GM21390 (cell line): ENCODE results near the gene LDLRAP1.

Experiments used
- ATAC-seq: cut with Tn5 transposase; IDR thresholded peaks from one replicate; pipeline ENCODE4 v1.9.1; 2021; ENCODE audit not compliant: unreplicated experiment

The LDLRAP1 gene

DNA sequence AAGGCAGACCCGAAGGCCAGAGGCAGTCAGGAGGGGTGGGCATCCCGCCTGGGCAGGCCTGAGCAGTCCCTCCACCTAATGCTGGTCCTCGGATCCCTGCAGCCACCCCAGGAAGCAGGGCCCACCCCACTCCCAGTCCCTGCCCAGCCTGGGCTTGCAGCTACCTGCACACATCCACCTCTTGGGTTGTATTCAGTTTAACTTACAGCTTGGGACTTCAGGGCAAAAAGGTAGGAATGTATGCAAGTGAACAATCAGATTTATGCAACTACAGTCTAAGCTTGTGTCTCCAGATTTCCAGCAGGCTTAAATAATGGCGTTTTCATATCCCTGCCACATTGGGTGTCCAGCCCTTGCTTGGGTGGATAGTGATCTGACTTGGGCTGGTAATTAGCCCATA, 17.4 kb downstream of the LDLRAP1 start:
- ATAC-seq: no peak

DNA sequence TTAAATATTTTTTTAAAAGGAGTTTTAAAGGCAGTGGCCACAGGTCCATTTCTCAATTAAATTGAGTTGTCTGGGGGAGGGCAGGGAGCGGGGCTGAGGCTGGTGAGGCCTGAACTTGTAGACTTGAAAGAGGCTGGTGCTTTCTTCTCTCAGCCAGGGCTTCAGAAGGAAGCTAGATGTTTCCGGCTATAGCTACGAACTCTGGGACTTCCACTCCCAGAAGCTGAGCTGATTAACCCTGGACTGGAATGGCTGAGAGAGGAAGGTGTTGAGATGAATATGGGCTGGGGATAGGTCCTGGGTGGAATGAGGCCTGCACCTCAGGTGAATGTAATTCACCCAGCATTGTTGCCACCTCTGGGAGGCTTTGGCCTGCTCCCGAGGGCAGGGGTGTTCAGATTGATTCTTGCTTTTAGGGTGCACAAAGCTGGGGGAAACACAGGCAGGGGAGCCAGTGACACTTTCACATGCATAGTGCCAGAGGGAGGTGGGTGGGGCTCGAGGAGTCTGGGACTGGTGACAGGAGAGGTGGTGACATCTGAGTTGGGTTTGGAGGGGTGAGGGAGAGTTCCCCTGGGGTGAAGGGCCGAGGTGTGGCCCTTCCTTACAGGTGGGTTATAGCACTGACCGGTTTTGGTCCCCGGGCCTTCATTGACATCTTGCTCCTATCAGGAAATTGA, 18.2 kb downstream of the LDLRAP1 start:
- no peak for ATAC-seq

GRCh38 chr1:25562101-25562927, 18.9 kb downstream of the LDLRAP1 start:
- ATAC-seq: peak; percentile 82

DNA sequence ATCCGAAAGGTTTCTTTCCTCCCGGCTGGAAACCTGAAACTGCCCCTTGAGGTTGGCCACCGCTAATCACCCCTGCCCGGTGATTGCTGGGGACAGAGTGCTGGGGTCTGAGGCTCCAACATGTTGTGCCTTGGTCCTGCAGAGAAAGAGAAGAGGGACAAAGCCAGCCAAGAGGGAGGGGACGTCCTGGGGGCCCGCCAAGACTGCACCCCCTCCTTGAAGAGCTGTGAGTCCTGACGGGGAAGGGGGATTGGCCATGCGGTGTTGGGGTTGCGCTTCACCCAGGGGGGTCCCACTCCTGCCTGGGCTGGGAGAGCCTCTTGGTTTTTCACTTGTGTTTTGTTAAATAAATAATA, 19.5 kb downstream of the LDLRAP1 start:
- no peak for ATAC-seq

GRCh38 chr1:25563330-25564215, 20.2 kb downstream of the LDLRAP1 start:
- ATAC-seq: no peak

DNA sequence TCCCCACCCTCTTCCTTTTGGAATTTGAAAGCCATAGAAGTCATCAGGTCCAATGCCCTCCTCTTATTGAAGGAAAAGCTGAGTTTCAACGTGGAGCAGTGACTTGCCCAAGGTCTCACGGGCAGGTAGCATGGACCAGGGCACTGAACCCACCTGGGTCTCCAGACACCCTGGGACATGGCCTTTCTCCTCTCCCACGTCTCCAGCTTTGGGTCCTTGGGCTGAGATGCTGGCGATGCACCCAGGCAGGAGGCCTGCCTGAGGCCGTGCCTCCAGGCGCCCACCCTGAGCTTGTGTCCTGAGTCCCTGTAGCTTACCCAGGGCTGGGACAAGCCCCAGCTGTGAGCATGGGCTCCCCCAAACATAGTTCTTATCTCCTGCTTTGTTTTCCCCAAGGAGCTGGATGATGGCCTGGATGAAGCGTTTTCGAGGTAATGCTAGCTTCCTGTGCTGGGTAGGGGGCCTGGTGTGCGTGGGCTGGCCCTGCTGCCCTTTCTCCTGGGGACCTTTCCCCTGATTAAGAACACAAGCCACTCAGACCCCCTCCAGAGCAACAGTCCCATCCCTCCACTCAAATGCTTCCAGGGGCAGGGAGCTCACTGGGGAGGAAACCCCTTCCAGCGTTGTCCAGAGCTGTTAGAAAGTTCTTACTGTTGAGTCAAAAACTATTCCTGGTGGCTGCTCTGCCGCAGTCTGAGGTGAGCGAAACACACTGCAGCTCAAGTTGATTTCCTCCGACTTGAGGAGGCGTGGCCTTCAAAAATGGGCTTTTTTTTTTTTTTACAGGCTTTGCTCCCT, 21.6 kb downstream of the LDLRAP1 start:
- ATAC-seq: no peak

GRCh38 chr1:25565626-25566025, 22.2 kb downstream of the LDLRAP1 start:
- ATAC-seq: no peak

DNA sequence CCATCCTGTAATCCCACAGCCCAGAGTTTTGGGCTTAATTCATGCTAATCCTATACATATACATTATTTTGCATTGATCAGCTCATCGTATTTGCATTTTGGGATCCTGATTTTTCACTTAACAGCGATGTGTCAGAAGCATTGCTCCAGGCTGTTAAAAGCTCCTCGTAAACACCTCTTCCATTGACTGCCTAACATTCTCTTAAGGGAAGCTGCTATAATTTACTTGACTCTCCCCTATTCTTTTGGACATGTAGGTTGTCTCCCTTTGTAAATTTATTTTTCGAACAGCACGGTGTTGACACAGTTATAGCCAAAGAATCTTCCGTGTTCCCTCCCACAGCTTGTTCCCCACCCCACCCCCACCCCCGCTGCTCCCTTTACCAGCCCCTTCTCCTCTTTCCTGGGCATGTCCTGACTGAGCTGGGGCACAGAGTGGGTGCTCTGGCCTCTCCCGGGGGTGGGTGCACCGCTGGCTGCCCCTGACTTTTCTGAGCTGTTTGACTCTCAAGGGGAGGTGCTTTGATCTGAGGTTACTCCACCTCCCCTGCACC, 22.8 kb downstream of the LDLRAP1 start:
- no peak for ATAC-seq

DNA sequence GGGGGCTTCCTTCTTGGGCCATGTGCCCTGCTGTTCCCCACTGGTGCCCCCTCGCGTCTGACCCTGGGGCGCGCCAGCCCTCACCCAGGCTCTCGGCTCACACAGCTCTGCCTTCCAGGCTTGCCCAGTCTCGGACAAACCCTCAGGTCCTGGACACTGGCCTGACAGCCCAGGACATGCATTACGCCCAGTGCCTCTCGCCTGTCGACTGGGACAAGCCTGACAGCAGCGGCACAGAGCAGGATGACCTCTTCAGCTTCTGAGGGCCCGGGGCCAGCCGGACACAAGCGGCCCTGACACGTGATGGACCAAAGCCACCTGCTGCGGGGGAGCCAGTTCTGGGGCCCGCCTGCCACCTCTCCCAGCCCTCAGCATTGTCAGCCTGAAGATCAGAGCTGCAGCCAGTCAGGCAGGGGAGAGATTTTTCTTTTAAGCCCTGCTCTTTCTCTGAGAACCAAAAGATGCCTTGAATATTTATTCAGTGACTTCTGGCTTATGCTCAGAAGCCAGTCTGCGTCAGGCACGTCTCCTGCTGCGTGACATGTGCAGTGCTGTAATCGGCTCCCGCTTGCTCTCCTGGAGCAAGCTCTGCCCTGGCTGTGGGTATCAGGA, 23.4 kb downstream of the LDLRAP1 start:
- no peak for ATAC-seq

GRCh38 chr1:25567710-25568089, 24.3 kb downstream of the LDLRAP1 start:
- no peak for ATAC-seq

GRCh38 chr1:25568090-25568833, 24.9 kb downstream of the LDLRAP1 start:
- ATAC-seq: no peak

DNA sequence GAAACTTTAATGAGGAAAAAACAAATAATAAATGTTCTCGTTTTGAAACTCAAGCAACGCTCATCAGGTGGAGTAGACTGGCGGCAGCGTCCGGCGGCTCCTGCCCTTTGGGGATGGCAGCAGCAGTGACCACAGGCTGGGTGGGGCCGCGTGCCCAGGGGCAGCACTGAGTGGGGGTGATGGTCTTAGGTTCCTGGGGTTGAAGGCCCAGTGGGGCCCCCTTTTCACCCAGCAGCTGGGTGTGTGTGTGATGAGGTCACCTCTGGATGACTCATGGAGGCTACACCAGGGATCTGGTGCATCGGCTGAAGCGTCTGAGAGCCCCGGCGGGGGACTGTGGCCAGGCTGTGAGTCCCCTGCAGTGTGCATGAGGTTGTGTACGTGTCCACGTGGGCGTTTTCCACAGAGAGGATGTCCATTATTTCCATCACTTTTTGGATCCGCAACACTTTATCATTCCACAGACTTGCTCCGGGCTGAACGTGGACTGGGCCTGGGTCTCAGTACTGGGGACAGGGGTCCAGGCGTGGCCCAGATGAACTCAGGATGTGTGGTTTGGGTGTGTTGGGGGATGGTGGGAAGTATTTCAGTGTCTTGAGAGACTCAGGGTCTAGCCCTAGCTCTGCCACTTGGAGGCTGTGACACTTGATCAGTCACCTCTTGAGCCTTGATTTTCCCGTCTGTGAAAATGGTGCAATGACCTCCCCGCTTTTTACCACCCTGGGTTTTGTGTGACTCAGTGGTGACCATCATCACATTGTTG, 25.6 kb downstream of the LDLRAP1 start:
- no peak for ATAC-seq

- ATAC-seq: no peak
These were observed 26.4 kb downstream of the LDLRAP1 start for GRCh38 chr1:25569597-25570396.

DNA sequence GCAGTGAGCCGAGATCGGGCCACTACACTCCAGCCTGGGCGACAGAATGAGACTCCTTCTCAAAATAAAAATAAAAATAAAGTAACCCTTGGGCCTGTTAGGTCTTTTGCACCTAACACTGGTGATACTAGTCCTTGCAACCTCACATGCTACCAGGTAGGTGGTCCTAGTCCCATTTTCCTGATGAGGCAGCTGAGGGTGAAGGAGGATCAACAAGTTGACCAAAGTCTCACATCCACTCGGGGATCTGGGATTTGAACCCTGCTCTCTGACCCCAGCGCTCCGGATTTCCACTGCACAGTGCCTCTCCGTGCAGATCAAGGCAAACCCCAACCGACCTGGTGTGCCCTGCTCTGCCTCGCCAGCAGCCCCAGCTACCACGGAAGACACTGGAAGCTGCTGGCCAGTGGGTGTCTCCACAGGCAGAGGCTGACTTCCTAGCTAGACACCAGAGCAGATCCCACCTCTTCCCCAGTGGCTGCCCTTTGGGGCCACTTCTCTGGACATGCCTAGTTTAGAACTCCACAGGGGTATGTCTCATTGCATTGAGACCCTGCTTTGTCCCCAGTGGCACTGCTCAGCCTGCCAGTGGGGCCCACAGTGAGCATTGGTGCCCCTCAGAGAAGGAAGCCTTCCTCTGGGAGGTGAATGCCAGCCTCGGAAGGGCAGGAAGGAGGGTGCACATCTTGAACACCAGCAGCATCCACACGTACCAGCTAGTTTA, 27.6 kb downstream of the LDLRAP1 start:
- ATAC-seq: no peak

DNA sequence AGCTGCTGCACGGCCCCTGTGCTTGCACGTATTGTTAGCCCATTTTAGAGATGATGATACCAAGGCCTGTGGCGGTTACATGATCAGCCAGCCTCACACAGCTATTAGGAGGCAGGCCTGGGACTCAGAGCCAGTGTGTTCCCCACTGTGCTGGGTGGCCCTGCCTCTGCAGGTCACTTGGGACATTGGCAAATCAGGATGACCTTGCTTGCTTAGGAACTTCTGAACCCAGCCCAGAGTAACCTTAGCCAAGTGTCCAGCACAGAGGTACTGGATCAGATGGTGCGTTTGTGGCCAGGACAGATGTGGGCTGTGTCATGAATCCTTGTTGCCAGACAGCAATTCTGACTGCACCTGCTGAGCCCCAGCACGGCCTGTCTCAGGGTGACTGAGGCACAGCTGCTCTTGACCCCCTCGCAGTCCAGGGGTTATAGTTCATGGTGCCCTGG, 28.1 kb downstream of the LDLRAP1 start:
- no peak for ATAC-seq

- no peak for ATAC-seq
These were observed 28.7 kb downstream of the LDLRAP1 start for GRCh38 chr1:25572107-25572506.
